ENCODE results near the gene SYNE3.

Gene SYNE3

GRCh38 chr14:95535226-95536021, 19.0 kb upstream of the SYNE3 start:
- peak; percentile 39 for DNase-seq (ENCODE audit: low read depth)
- H3K4me3 ChIP-seq (ENCODE audit: low read depth, low read length): peak overlapping the region; percentile 56
- no peak for TF ChIP-seq CTCF (IDR thresholded peaks at IDR 0.05; ENCODE audit: insufficient read depth, low read depth, low read length, missing control alignments)

- peak within 1 kb of the TSS; percentile 94 for H3K4me3 ChIP-seq (ENCODE audit: low read depth, low read length)
- TF ChIP-seq CTCF (IDR thresholded peaks at IDR 0.05; ENCODE audit: insufficient read depth, low read depth, low read length, missing control alignments): no peak
- peak; percentile 100 for DNase-seq (ENCODE audit: low read depth)
Observed at GRCh38 chr14:95534299-95535225, 18.1 kb upstream of the SYNE3 start, which contains the start of gene GLRX5. Gene GLRX5, plus strand, starts transcription at chr14:95535050. Its CDS starts 40 bp downstream, at chr14:95535090.

- no peak for TF ChIP-seq CTCF (IDR thresholded peaks at IDR 0.05; ENCODE audit: insufficient read depth, low read depth, low read length, missing control alignments)
- DNase-seq (ENCODE audit: low read depth): peak; percentile 25
- peak overlapping the region; percentile 94 for H3K4me3 ChIP-seq (ENCODE audit: low read depth, low read length)
Observed at GRCh38 chr14:95533822-95534221, 17.4 kb upstream of the SYNE3 start.

GRCh38 chr14:95533391-95533821, 17.0 kb upstream of the SYNE3 start:
- peak; percentile 52 for DNase-seq (ENCODE audit: low read depth)
- no peak for TF ChIP-seq CTCF (IDR thresholded peaks at IDR 0.05; ENCODE audit: insufficient read depth, low read depth, low read length, missing control alignments)
- peak overlapping the region; percentile 94 for H3K4me3 ChIP-seq (ENCODE audit: low read depth, low read length)

- peak overlapping the region; percentile 94 for H3K4me3 ChIP-seq (ENCODE audit: low read depth, low read length)
- no peak for DNase-seq (ENCODE audit: low read depth)
- no peak for TF ChIP-seq CTCF (IDR thresholded peaks at IDR 0.05; ENCODE audit: insufficient read depth, low read depth, low read length, missing control alignments)
Observed at GRCh38 chr14:95531969-95532368, 15.5 kb upstream of the SYNE3 start.

GRCh38 chr14:95531473-95531872, 15.0 kb upstream of the SYNE3 start:
- H3K4me3 ChIP-seq (ENCODE audit: low read depth, low read length): no peak overlapping the region
- no peak for TF ChIP-seq CTCF (IDR thresholded peaks at IDR 0.05; ENCODE audit: insufficient read depth, low read depth, low read length, missing control alignments)
- no peak for DNase-seq (ENCODE audit: low read depth)
